ENCODE results near the gene PDE6C. TPM values are rescaled to one million over a fixed set of nuclear protein-coding genes. Genes with fewer than 3 reads are reported as not detected.

Gene PDE6C
- total RNA-seq, 2 donors from 2014 or later, result not detected

- Mint-ChIP-seq H3K9me3 (no peaks in the 10 kb centered on the region), H3K4me1 (peaks cover 12% of the 10 kb centered on the region), H3K27ac (no peak overlapping the region), H3K4me3 (no peak overlapping the region), H3K27me3 (ENCODE audit: insufficient read depth) (peaks cover 23% of the 10 kb centered on the region), H3K36me3 (ENCODE audit: low read depth) (no peaks in the 10 kb centered on the region)
- Histone ChIP-seq H3K4me3 (ENCODE audit: low read length) (no peak overlapping the region), H3K36me3 (ENCODE audit: control insufficient read depth, insufficient read depth, low read length) (no peaks in the 10 kb centered on the region), H3K27ac (ENCODE audit: low read depth, low read length) (no peak overlapping the region), H3K9me3 (ENCODE audit: control insufficient read depth, low read length) (no peaks in the 10 kb centered on the region), H3K9ac (ENCODE audit: extremely low read depth, low read length, poor library complexity, severe bottlenecking) (no peak overlapping the region), H3K4me1 (ENCODE audit: control insufficient read depth, insufficient read depth, low read length) (no peaks in the 10 kb centered on the region), H3K27me3 (ENCODE audit: control insufficient read depth, insufficient read depth, low read length, poor library complexity, severe bottlenecking) (peaks cover 13% of the 10 kb centered on the region)
- no peak for TF ChIP-seq CTCF (conservative IDR thresholded peaks at IDR 0.05)
- 87 to 88% methylated on average over 4 to 5 of the region's 5 CpGs for WGBS, 2 experiments (ENCODE audit: insufficient coverage in 1 of 2, insufficient read length in 1 of 2)
- no peak for DNase-seq
Observed at GRCh38 chr10:93595378-93596161, 16.8 kb upstream of the PDE6C start.

GRCh38 chr10:93596539-93596938, 15.8 kb upstream of the PDE6C start:
- Histone ChIP-seq H3K9me3 (ENCODE audit: control insufficient read depth, low read length) (no peaks in the 10 kb centered on the region), H3K4me1 (ENCODE audit: control insufficient read depth, insufficient read depth, low read length) (no peaks in the 10 kb centered on the region), H3K27me3 (ENCODE audit: control insufficient read depth, insufficient read depth, low read length, poor library complexity, severe bottlenecking) (peaks cover 20% of the 10 kb centered on the region), H3K9ac (ENCODE audit: extremely low read depth, low read length, poor library complexity, severe bottlenecking) (no peak overlapping the region), H3K4me3 (ENCODE audit: low read length) (no peak overlapping the region), H3K27ac (ENCODE audit: low read depth, low read length) (no peak overlapping the region), H3K36me3 (ENCODE audit: control insufficient read depth, insufficient read depth, low read length) (no peaks in the 10 kb centered on the region)
- Mint-ChIP-seq H3K4me3 (no peak overlapping the region), H3K27me3 (ENCODE audit: insufficient read depth) (peaks cover 29% of the 10 kb centered on the region), H3K4me1 (peaks cover 9% of the 10 kb centered on the region), H3K27ac (no peak overlapping the region), H3K9me3 (no peaks in the 10 kb centered on the region), H3K36me3 (ENCODE audit: low read depth) (no peaks in the 10 kb centered on the region)
- WGBS, 2 experiments (ENCODE audit: insufficient coverage in 1 of 2, insufficient read length in 1 of 2), result 77 to 85% methylated on average over 2 to 4 of the region's 4 CpGs
- DNase-seq, result peak; percentile 86
- TF ChIP-seq CTCF (conservative IDR thresholded peaks at IDR 0.05), result peak; percentile 72

GRCh38 chr10:93597075-93597599, 15.2 kb upstream of the PDE6C start:
- peaks cover 26% of the 10 kb centered on the region for H3K27me3 ChIP-seq (ENCODE audit: control insufficient read depth, insufficient read depth, low read length, poor library complexity, severe bottlenecking)
- H3K4me1 ChIP-seq (ENCODE audit: control insufficient read depth, insufficient read depth, low read length), result no peaks in the 10 kb centered on the region
- H3K36me3 Mint-ChIP-seq (ENCODE audit: low read depth), result no peaks in the 10 kb centered on the region
- H3K9me3 ChIP-seq (ENCODE audit: control insufficient read depth, low read length), result no peaks in the 10 kb centered on the region
- no peak overlapping the region for H3K4me3 ChIP-seq (ENCODE audit: low read length)
- H3K4me3 Mint-ChIP-seq, result no peak overlapping the region
- no peak overlapping the region for H3K27ac Mint-ChIP-seq
- no peak overlapping the region for H3K27ac ChIP-seq (ENCODE audit: low read depth, low read length)
- no peaks in the 10 kb centered on the region for H3K9me3 Mint-ChIP-seq
- no peak for TF ChIP-seq CTCF (conservative IDR thresholded peaks at IDR 0.05)
- H3K4me1 Mint-ChIP-seq, result peaks cover 13% of the 10 kb centered on the region
- no peaks in the 10 kb centered on the region for H3K36me3 ChIP-seq (ENCODE audit: control insufficient read depth, insufficient read depth, low read length)
- peaks cover 35% of the 10 kb centered on the region for H3K27me3 Mint-ChIP-seq (ENCODE audit: insufficient read depth)
- no peak overlapping the region for H3K9ac ChIP-seq (ENCODE audit: extremely low read depth, low read length, poor library complexity, severe bottlenecking)
- 86 to 88% methylated on average over 1 of the region's 1 CpG for WGBS, 2 experiments (ENCODE audit: insufficient coverage in 1 of 2, insufficient read length in 1 of 2)
- DNase-seq, result no peak

Measured in endodermal cell (in vitro differentiated cells).